Liver (tissue), 9 donors: ENCODE data around the gene PRRX1. TPM values are rescaled to one million over a fixed set of nuclear protein-coding genes. Genes with fewer than 3 reads are reported as not detected.

Experiments
- DNase-seq: peaks from one replicate; pipeline ENCODE4 v3.0.0-alpha.2; 2017; ENCODE audit warnings: low spot score
- H3K27ac ChIP-seq, 2 donors: one replicate each; pipeline ENCODE4 v1.7.0; 2013; ENCODE audit warnings: inconsistent platforms in 2 of 2, low read length in 2 of 2, control low read depth in 1 of 2, low read depth in 1 of 2, mild to moderate bottlenecking in 1 of 2
- H3K27me3 ChIP-seq, 4 donors: one replicate each; pipeline versions ENCODE4 v1.6.1 to v1.7.0; 2013; ENCODE audit warnings: low read length in 3 of 4, inconsistent platforms in 1 of 4, mild to moderate bottlenecking in 1 of 4, moderate library complexity in 1 of 4; ENCODE audit not compliant: control insufficient read depth in 4 of 4, insufficient read depth in 4 of 4
- H3K36me3 ChIP-seq, 4 donors: one replicate each; pipeline versions ENCODE4 v1.6.1 to v1.7.0; 2013; ENCODE audit warnings: low read length in 3 of 4, mild to moderate bottlenecking in 3 of 4, low read depth in 1 of 4, moderate library complexity in 1 of 4; ENCODE audit not compliant: control insufficient read depth in 4 of 4, insufficient read depth in 3 of 4
- H3K4me1 ChIP-seq, 4 donors: one replicate each; pipeline versions ENCODE4 v1.6.1 to v1.7.0; 2013; ENCODE audit warnings: low read length in 3 of 4, mild to moderate bottlenecking in 3 of 4, moderate library complexity in 1 of 4; ENCODE audit not compliant: control insufficient read depth in 4 of 4, insufficient read depth in 4 of 4
- H3K4me3 ChIP-seq, 3 donors: one replicate each; pipeline versions ENCODE4 v1.6.1 to v1.7.0; 2013; ENCODE audit warnings: low read length in 3 of 3, control low read depth in 1 of 3, low read depth in 1 of 3, mild to moderate bottlenecking in 1 of 3
- H3K9ac ChIP-seq, 2 donors: one replicate each; pipeline ENCODE4 v1.7.0; 2013; ENCODE audit warnings: low read length in 2 of 2, mild to moderate bottlenecking in 2 of 2, moderate library complexity in 2 of 2, control low read depth in 1 of 2, low read depth in 1 of 2
- H3K9me3 ChIP-seq, 4 donors: one replicate each; pipeline versions ENCODE4 v1.6.1 to v1.7.0; 2013; ENCODE audit warnings: low read length in 3 of 4; ENCODE audit not compliant: control insufficient read depth in 4 of 4
- EGR1 ChIP-seq, 2 donors: IDR thresholded peaks; 2 replicates each; pipeline ENCODE4 v1.6.1; 2016 to 2018; ENCODE audit warnings: antibody characterized with exemption in 2 of 2, low read depth in 2 of 2
- FOXA1 ChIP-seq: IDR thresholded peaks from 2 replicates; pipeline ENCODE4 v1.6.1; 2016; ENCODE audit warnings: antibody characterized with exemption
- FOXA2 ChIP-seq: IDR thresholded peaks from 2 replicates; pipeline ENCODE4 v1.6.1; 2016; ENCODE audit warnings: antibody characterized with exemption
- GABPA ChIP-seq, 2 donors: IDR thresholded peaks in 1 of 2; conservative IDR thresholded peaks in 1 of 2; 2 replicates each; pipeline ENCODE4 v1.6.1; 2016; ENCODE audit warnings: antibody characterized with exemption in 2 of 2, mild to moderate bottlenecking in 1 of 2, moderate library complexity in 1 of 2
- HNF4G ChIP-seq: IDR thresholded peaks from 2 replicates; pipeline ENCODE4 v1.6.1; 2016; ENCODE audit warnings: antibody characterized with exemption
- NR2F2 ChIP-seq: IDR thresholded peaks from 2 replicates; pipeline ENCODE4 v1.6.1; 2016; ENCODE audit warnings: antibody characterized with exemption
- RAD21 ChIP-seq, 2 donors: IDR thresholded peaks; 2 replicates each; pipeline ENCODE4 v1.6.1; 2016; ENCODE audit warnings: antibody characterized with exemption in 2 of 2, mild to moderate bottlenecking in 2 of 2
- RXRA ChIP-seq, 2 donors: IDR thresholded peaks; 2 replicates each; pipeline ENCODE4 v1.6.1; 2017 to 2018; ENCODE audit warnings: antibody characterized with exemption in 2 of 2, mild to moderate bottlenecking in 1 of 2
- SP1 ChIP-seq: IDR thresholded peaks from 2 replicates; pipeline ENCODE4 v1.6.1; 2018; ENCODE audit warnings: antibody characterized with exemption, mild to moderate bottlenecking
- TAF1 ChIP-seq: conservative IDR thresholded peaks from 2 replicates; pipeline ENCODE4 v1.6.1; 2016; ENCODE audit warnings: antibody characterized with exemption, mild to moderate bottlenecking
- YY1 ChIP-seq: IDR thresholded peaks from 2 replicates; pipeline ENCODE4 v1.6.1; 2016; ENCODE audit warnings: antibody characterized with exemption, mild to moderate bottlenecking
- WGBS: extraction: QIAGEN DNeasy Blood & Tissue Kit; methylation state at CpG from one replicate; pipeline ENCODE4 v1.1.7; 2013; 5-methylcytosine and 5-hydroxymethylcytosine counted together
- polyA plus RNA-seq, 2 donors: library from polyadenylated mRNA; stranded (reverse) in 1 of 2; unstranded in 1 of 2; fragments of 200-250 nt in 1 of 2; fragments of >200 nt in 1 of 2; fragmentation: Nextera tagmentation in 1 of 2; extraction: Ambion mirVana in 1 of 2; gene quantifications; one replicate each; pipeline versions ENCODE4 v1.2.1 to v1.2.3, GENCODE V29; 2013 to 2015
- total RNA-seq, 2 donors: library from RNA; depleted of rRNA; stranded (reverse); fragments of >200 nt; gene quantifications; one replicate each; pipeline ENCODE4 v1.2.3, GENCODE V29; 2014
- TF ChIP-seq, protein P1 (sequence below): fragments of 150-350 bp; IDR thresholded peaks from 2 replicates; pipeline ENCODE4 v1.5.1; 2017; ENCODE audit warnings: improper control_type of control experiment, low read depth, low read length; ENCODE audit not compliant: missing input control
- TF ChIP-seq, protein P2 (sequence below): IDR thresholded peaks from 2 replicates; pipeline ENCODE4 v1.6.1; 2016; ENCODE audit warnings: antibody characterized with exemption, mild to moderate bottlenecking
- TF ChIP-seq, protein P3 (sequence below): IDR thresholded peaks from 2 replicates; pipeline ENCODE4 v1.6.1; 2016; ENCODE audit warnings: antibody characterized with exemption
- TF ChIP-seq, protein P4 (sequence below): IDR thresholded peaks from 2 replicates; pipeline ENCODE4 v1.6.1; 2016; ENCODE audit warnings: antibody characterized with exemption
- donor health status: healthy.
- donor health status: healthy.
- donor health status: healthy.
- donor health status: healthy.
- donor health status: healthy.

The PRRX1 gene
- total and polyA plus RNA-seq, 4 donors: under 0.01 to 0.37 (median 0.25) TPM; not detected in 1

DNA sequence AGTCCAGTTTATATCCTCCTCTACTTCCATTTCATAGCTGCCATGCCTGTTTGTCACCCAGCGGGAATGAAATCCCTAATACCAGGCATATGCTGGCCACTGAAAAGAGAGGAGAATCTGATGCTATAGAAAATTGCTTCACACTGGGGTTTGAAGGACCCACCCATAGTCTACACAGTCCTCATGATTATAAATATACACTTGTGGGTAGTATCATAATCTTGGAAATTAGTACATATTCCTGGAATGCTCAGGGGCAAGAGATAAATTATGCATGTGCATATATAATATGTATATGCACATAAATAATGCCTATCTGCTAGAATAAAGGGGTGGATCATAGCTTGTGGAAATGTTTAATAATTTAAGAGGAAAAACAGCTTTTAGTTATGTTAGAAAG lies 105.8 kb downstream of the PRRX1 start:
- WGBS: 91% methylated on average over 1 of the region's 1 CpG
- Histone ChIP-seq H3K36me3 (no peaks in the 10 kb centered on the region), H3K27ac (no peak overlapping the region), H3K27me3 (peaks cover 0 to 4% (median 0%) of the 10 kb centered on the region in 4 donors), H3K9ac (no peak overlapping the region), H3K4me3 (no peak overlapping the region), H3K4me1 (no peaks in the 10 kb centered on the region), H3K9me3 (no peaks in the 10 kb centered on the region)
- TF ChIP-seq FOXA1: no peak
- TF ChIP-seq, protein P1, sequence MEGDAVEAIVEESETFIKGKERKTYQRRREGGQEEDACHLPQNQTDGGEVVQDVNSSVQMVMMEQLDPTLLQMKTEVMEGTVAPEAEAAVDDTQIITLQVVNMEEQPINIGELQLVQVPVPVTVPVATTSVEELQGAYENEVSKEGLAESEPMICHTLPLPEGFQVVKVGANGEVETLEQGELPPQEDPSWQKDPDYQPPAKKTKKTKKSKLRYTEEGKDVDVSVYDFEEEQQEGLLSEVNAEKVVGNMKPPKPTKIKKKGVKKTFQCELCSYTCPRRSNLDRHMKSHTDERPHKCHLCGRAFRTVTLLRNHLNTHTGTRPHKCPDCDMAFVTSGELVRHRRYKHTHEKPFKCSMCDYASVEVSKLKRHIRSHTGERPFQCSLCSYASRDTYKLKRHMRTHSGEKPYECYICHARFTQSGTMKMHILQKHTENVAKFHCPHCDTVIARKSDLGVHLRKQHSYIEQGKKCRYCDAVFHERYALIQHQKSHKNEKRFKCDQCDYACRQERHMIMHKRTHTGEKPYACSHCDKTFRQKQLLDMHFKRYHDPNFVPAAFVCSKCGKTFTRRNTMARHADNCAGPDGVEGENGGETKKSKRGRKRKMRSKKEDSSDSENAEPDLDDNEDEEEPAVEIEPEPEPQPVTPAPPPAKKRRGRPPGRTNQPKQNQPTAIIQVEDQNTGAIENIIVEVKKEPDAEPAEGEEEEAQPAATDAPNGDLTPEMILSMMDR: no peak
- TF ChIP-seq EGR1 (IDR thresholded peaks at IDR 0.05; ENCODE audit: low read depth in 2 of 2): no peak
- no peak for TF ChIP-seq YY1
- TF ChIP-seq RXRA (IDR thresholded peaks at IDR 0.05): no peak
- no peak for TF ChIP-seq NR2F2
- TF ChIP-seq GABPA (IDR thresholded peaks at IDR 0.05 in 1 of 2, conservative IDR thresholded peaks at IDR 0.05 in 1 of 2): no peak
- TF ChIP-seq, protein P2, sequence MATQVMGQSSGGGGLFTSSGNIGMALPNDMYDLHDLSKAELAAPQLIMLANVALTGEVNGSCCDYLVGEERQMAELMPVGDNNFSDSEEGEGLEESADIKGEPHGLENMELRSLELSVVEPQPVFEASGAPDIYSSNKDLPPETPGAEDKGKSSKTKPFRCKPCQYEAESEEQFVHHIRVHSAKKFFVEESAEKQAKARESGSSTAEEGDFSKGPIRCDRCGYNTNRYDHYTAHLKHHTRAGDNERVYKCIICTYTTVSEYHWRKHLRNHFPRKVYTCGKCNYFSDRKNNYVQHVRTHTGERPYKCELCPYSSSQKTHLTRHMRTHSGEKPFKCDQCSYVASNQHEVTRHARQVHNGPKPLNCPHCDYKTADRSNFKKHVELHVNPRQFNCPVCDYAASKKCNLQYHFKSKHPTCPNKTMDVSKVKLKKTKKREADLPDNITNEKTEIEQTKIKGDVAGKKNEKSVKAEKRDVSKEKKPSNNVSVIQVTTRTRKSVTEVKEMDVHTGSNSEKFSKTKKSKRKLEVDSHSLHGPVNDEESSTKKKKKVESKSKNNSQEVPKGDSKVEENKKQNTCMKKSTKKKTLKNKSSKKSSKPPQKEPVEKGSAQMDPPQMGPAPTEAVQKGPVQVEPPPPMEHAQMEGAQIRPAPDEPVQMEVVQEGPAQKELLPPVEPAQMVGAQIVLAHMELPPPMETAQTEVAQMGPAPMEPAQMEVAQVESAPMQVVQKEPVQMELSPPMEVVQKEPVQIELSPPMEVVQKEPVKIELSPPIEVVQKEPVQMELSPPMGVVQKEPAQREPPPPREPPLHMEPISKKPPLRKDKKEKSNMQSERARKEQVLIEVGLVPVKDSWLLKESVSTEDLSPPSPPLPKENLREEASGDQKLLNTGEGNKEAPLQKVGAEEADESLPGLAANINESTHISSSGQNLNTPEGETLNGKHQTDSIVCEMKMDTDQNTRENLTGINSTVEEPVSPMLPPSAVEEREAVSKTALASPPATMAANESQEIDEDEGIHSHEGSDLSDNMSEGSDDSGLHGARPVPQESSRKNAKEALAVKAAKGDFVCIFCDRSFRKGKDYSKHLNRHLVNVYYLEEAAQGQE: no peak
- no peak for TF ChIP-seq TAF1
- DNase-seq: no peak

DNA sequence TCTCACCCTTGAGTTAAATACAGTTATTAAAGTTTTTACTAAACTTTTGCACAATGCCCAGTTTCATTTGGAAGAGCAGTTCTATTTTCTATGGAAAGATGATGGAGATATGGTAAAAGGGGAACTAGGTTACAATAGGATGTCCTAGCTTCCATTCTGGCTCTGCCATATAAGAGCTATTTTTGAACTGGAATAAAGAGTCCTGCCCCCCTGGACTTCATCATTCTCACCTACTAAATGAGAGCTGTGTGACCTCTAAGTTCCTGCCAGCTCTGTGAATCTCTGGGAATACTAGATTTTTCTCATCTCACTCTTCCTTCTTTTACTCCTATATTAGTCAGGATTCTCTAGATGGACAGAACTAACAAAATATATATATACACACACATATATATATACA lies 106.3 kb downstream of the PRRX1 start:
- Histone ChIP-seq H3K9me3 (no peaks in the 10 kb centered on the region), H3K27ac (no peak overlapping the region), H3K9ac (no peak overlapping the region), H3K36me3 (no peaks in the 10 kb centered on the region), H3K4me1 (no peaks in the 10 kb centered on the region), H3K27me3 (peaks cover 0 to 4% (median 0%) of the 10 kb centered on the region in 4 donors), H3K4me3 (no peak overlapping the region)
- DNase-seq: no peak
- TF ChIP-seq TAF1 (no peak), YY1 (no peak), HNF4G (no peak), GABPA (IDR thresholded peaks at IDR 0.05 in 1 of 2, conservative IDR thresholded peaks at IDR 0.05 in 1 of 2) (no peak), RAD21 (IDR thresholded peaks at IDR 0.05) (no peak), FOXA2 (no peak), SP1 (no peak)
- TF ChIP-seq, protein P3, sequence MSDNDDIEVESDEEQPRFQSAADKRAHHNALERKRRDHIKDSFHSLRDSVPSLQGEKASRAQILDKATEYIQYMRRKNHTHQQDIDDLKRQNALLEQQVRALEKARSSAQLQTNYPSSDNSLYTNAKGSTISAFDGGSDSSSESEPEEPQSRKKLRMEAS: no peak
- TF ChIP-seq, protein P1: no peak
- TF ChIP-seq, protein P4, sequence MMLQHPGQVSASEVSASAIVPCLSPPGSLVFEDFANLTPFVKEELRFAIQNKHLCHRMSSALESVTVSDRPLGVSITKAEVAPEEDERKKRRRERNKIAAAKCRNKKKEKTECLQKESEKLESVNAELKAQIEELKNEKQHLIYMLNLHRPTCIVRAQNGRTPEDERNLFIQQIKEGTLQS: no peak
